CD14-positive monocyte (primary cell): ENCODE data around the gene SLC37A1. TPM values are rescaled to one million over a fixed set of nuclear protein-coding genes. Genes with fewer than 3 reads are reported as not detected.

ENCODE experiments used
- DNase-seq, 3 donors: peaks; one replicate each; pipeline ENCODE4 v3.0.0-alpha.2; 2011 to 2022
- H2AFZ ChIP-seq: 2 replicates; pipeline ENCODE4 v1.6.0; 2012; ENCODE audit warnings: mild to moderate bottlenecking, low read depth, low read length, inconsistent platforms; ENCODE audit not compliant: insufficient read depth, poor library complexity, severe bottlenecking
- H3K27ac ChIP-seq, 2 donors: 1 replicate in 1 of 2; 2 replicates in 1 of 2; pipeline ENCODE4 v1.5.1; 2012 to 2013; ENCODE audit warnings: low read length in 2 of 2, control low read depth in 1 of 2, inconsistent platforms in 1 of 2, low read depth in 1 of 2, mild to moderate bottlenecking in 1 of 2
- H3K27me3 ChIP-seq, 2 donors: one replicate each; pipeline versions ENCODE4 v1.6.0 to v1.6.1; 2011 to 2013; ENCODE audit warnings: low read length in 2 of 2; ENCODE audit not compliant: control insufficient read depth in 2 of 2, insufficient read depth in 2 of 2
- H3K36me3 ChIP-seq, 2 donors: replicated peaks in 1 of 2; 1 replicate in 1 of 2; 2 replicates in 1 of 2; pipeline versions ENCODE4 v1.5.1 to v1.6.1; 2012 to 2013; ENCODE audit warnings: low read length in 2 of 2, control low read depth in 1 of 2, inconsistent platforms in 1 of 2, mild to moderate bottlenecking in 1 of 2; ENCODE audit not compliant: insufficient read depth in 2 of 2, control insufficient read depth in 1 of 2
- H3K4me1 ChIP-seq, 2 donors: 1 replicate in 1 of 2; 2 replicates in 1 of 2; pipeline versions ENCODE4 v1.5.1 to v1.6.1; 2012 to 2013; ENCODE audit warnings: low read length in 2 of 2, control low read depth in 1 of 2, inconsistent platforms in 1 of 2, mild to moderate bottlenecking in 1 of 2, moderate library complexity in 1 of 2; ENCODE audit not compliant: insufficient read depth in 2 of 2, control insufficient read depth in 1 of 2
- H3K4me2 ChIP-seq: replicated peaks from 2 replicates; pipeline ENCODE3; 2012; ENCODE audit warnings: low read length, moderate library complexity, mild to moderate bottlenecking; ENCODE audit not compliant: poor library complexity, severe bottlenecking; ENCODE audit errors: extremely low read depth
- H3K4me3 ChIP-seq, 3 experiments: fragments of 200-600 bp in 1 of 3; sonication (generic) in 1 of 3; replicated peaks in 1 of 3; 1 replicate in 2 of 3; 2 replicates in 1 of 3; pipeline ENCODE4 v1.5.1; 2011 to 2013; ENCODE audit warnings: low read length in 3 of 3, mild to moderate bottlenecking in 3 of 3, control low read depth in 2 of 3, low read depth in 2 of 3, inconsistent platforms in 1 of 3, moderate library complexity in 1 of 3
- H3K79me2 ChIP-seq: 2 replicates; pipeline ENCODE4 v1.6.0; 2012; ENCODE audit warnings: mild to moderate bottlenecking, control low read depth, inconsistent platforms, low read length, moderate library complexity; ENCODE audit not compliant: insufficient read depth
- H3K9ac ChIP-seq: 2 replicates; pipeline ENCODE4 v1.6.0; 2017; ENCODE audit warnings: low read length, mild to moderate bottlenecking; ENCODE audit not compliant: insufficient read depth, poor library complexity, severe bottlenecking
- H3K9me3 ChIP-seq, 2 donors: replicated peaks in 1 of 2; 1 replicate in 1 of 2; 2 replicates in 1 of 2; pipeline versions ENCODE4 v1.5.1 to v1.6.1; 2012 to 2013; ENCODE audit warnings: low read length in 2 of 2, control low read depth in 1 of 2; ENCODE audit not compliant: control insufficient read depth in 1 of 2, insufficient read depth in 1 of 2
- H4K20me1 ChIP-seq: 2 replicates; pipeline ENCODE4 v1.6.0; 2012; ENCODE audit warnings: mild to moderate bottlenecking, low read length, control low read depth, moderate library complexity; ENCODE audit not compliant: insufficient read depth
- H3K27ac Mint-ChIP-seq, 7 donors: one replicate each; pipeline ENCODE4 v1.8.0; 2020; ENCODE audit warnings: mild to moderate bottlenecking in 7 of 7, mixed read lengths in 7 of 7, moderate library complexity in 6 of 7, inconsistent platforms in 2 of 7
- H3K27me3 Mint-ChIP-seq, 3 donors: one replicate each; pipeline ENCODE4 v1.8.0; 2021 to 2022; ENCODE audit warnings: low read depth in 3 of 3, mild to moderate bottlenecking in 3 of 3, mixed read lengths in 3 of 3, moderate library complexity in 3 of 3, inconsistent platforms in 1 of 3
- H3K36me3 Mint-ChIP-seq, 2 donors: one replicate each; pipeline ENCODE4 v1.8.0; 2020; ENCODE audit warnings: mixed read lengths in 2 of 2, inconsistent platforms in 1 of 2, mild to moderate bottlenecking in 1 of 2
- H3K4me1 Mint-ChIP-seq: one replicate; pipeline ENCODE4 v1.8.0; 2020; ENCODE audit warnings: mild to moderate bottlenecking, mixed read lengths
- H3K4me3 Mint-ChIP-seq, 2 donors: one replicate each; pipeline ENCODE4 v1.8.0; 2020; ENCODE audit warnings: mild to moderate bottlenecking in 2 of 2, mixed read lengths in 2 of 2, moderate library complexity in 1 of 2
- H3K9me3 Mint-ChIP-seq, 7 donors: one replicate each; pipeline ENCODE4 v1.8.0; 2020 to 2022; ENCODE audit warnings: mixed read lengths in 7 of 7, mild to moderate bottlenecking in 6 of 7, moderate library complexity in 6 of 7, inconsistent platforms in 2 of 7
- CTCF ChIP-seq: fragments of 200-600 bp; IDR thresholded peaks from one replicate; pipeline ENCODE4 v1.8.0; 2022; ENCODE audit warnings: antibody characterized with exemption, mild to moderate bottlenecking
- WGBS: methylation state at CpG from one replicate; pipeline ENCODE4 v1.1.5; 2013; ENCODE audit warnings: missing lambda C conversion rate; ENCODE audit not compliant: insufficient coverage; 5-methylcytosine and 5-hydroxymethylcytosine counted together
- intact Hi-C, 2 donors: fragments of 100-400 bp; cut with micrococcal nuclease; formaldehyde crosslinking; loops; one replicate each; pipeline versions ENCODE4 v1.15.0 to v1.15.1; 2023
- polyA plus RNA-seq, 3 donors: library from polyadenylated mRNA; depleted of rRNA in 1 of 3; unstranded in 2 of 3; stranded (reverse) in 1 of 3; fragments of 300-500 nt in 2 of 3; fragments of >200 nt in 1 of 3; fragmentation: Illumina TruSeq in 2 of 3; gene quantifications; 1 replicate in 2 of 3; 2 replicates in 1 of 3; pipeline ENCODE4 v1.2.3, GENCODE V29; 2012 to 2021

Gene SLC37A1
- polyA plus RNA-seq, 3 donors: 2.7 to 12.4 (median 4.3) TPM

- TF ChIP-seq CTCF: no peak
- Histone ChIP-seq H2AFZ (no peak overlapping the region), H3K36me3 (peaks cover 42 to 95% of the 10 kb centered on the region in 2 donors), H3K79me2 (no peaks in the 10 kb centered on the region), H3K9ac (no peak overlapping the region), H3K4me1 (no peaks in the 10 kb centered on the region), H3K27ac (no peak overlapping the region), H3K4me2 (no peak overlapping the region), H3K4me3 (no peak overlapping the region), H4K20me1 (no peaks in the 10 kb centered on the region), H3K9me3 (no peaks in the 10 kb centered on the region), H3K27me3 (no peaks in the 10 kb centered on the region)
- Mint-ChIP-seq H3K4me1 (no peaks in the 10 kb centered on the region), H3K27me3 (peaks cover 0 to 2% (median 0%) of the 10 kb centered on the region in 3 donors), H3K36me3 (peaks cover 71 to 77% of the 10 kb centered on the region in 2 donors), H3K4me3 (no peak overlapping the region), H3K27ac (peak overlapping the region in 1 of 7 donors; percentile 5), H3K9me3 (peaks cover 0 to 1% (median 0%) of the 10 kb centered on the region in 7 donors)
- 86% methylated on average over 7 of the region's 12 CpGs for WGBS
- DNase-seq: no peak
- intact Hi-C loops: no loop called here
These were observed 27.5 kb downstream of the SLC37A1 start for GRCh38 chr21:42541174-42541573.

- TF ChIP-seq CTCF: no peak
- intact Hi-C loops: no loop called here
- H3K79me2 ChIP-seq: no peaks in the 10 kb centered on the region
- no peak overlapping the region for H3K27ac ChIP-seq
- peaks cover 0 to 1% (median 0%) of the 10 kb centered on the region in 7 donors for H3K9me3 Mint-ChIP-seq
- no peak overlapping the region for H2AFZ ChIP-seq
- no peak overlapping the region for H3K9ac ChIP-seq
- no peaks in the 10 kb centered on the region for H3K4me1 Mint-ChIP-seq
- H3K27ac Mint-ChIP-seq: no peak overlapping the region
- H3K4me3 Mint-ChIP-seq: no peak overlapping the region
- H3K36me3 ChIP-seq: peaks cover 47 to 95% of the 10 kb centered on the region in 2 donors
- H3K36me3 Mint-ChIP-seq: peaks cover 71 to 75% of the 10 kb centered on the region in 2 donors
- H3K27me3 ChIP-seq: no peaks in the 10 kb centered on the region
- no peaks in the 10 kb centered on the region for H3K9me3 ChIP-seq
- DNase-seq: no peak
- H4K20me1 ChIP-seq: no peaks in the 10 kb centered on the region
- peaks cover 0 to 2% (median 0%) of the 10 kb centered on the region in 3 donors for H3K27me3 Mint-ChIP-seq
- H3K4me3 ChIP-seq: no peak overlapping the region
- H3K4me2 ChIP-seq: no peak overlapping the region
- H3K4me1 ChIP-seq: no peaks in the 10 kb centered on the region
These were observed 28.0 kb downstream of the SLC37A1 start for GRCh38 chr21:42541618-42542017.
